K562 (cell line): ENCODE results near the gene SPRED2. TPM values are rescaled to one million over a fixed set of nuclear protein-coding genes. Genes with fewer than 3 reads are reported as not detected.

ENCODE experiments used
- ATAC-seq: fragments of 200-7000 bp; cut with Tn5 transposase; 3 replicates; pipeline ENCODE4 v1.9.1; 2020; ENCODE audit warnings: moderate library complexity
- BruUV-seq: library from RNA; stranded (reverse); fragments of 400-500 nt; replicated peaks from 2 replicates; lab custom pipeline; 2021; lab: Mats Ljungman, UMichigan
- CTCF ChIA-PET: fragments of 300-600 bp; formaldehyde crosslinking; extraction: SDS; loops from one replicate; lab custom pipeline; 2021; ENCODE audit warnings: low intra/inter-chr PET ratio; lab: Yijun Ruan, JAX
- POLR2A ChIA-PET: fragments of 300-600, 350-650 bp; sonication (Branson Sonifier 250); formaldehyde crosslinking; extraction: SDS; loops from one replicate; lab custom pipeline; 2021; ENCODE audit warnings: antibody characterized with exemption, inconsistent platforms; lab: Yijun Ruan, JAX
- DNase-seq, 4 experiments: peaks; one replicate each; pipeline versions ENCODE4 v3.0.0 to v3.0.0-alpha.2; 2011 to 2018; ENCODE audit warnings: low spot score in 3 of 4, mixed read lengths in 3 of 4; ENCODE audit errors: extremely low read depth in 1 of 4
- FAIRE-seq: peaks from 2 replicates; lab custom pipeline; 2011; peaks lifted over from hg19 to GRCh38; lab: Jason Lieb, UNC
- H2AFZ ChIP-seq: 2 replicates; pipeline ENCODE4 v1.6.0; 2011; ENCODE audit warnings: low read depth, low read length, control low read depth, inconsistent platforms
- H3K27ac ChIP-seq: fragments of 200-600 bp; 3 replicates; pipeline ENCODE4 v1.8.0; 2011; ENCODE audit warnings: low read depth, mild to moderate bottlenecking, control low read depth, inconsistent platforms, low read length, moderate library complexity, mixed read lengths; ENCODE audit errors: extremely low read depth
- H3K27me3 ChIP-seq, 2 experiments: fragments of 300-600 bp in 1 of 2; 2 replicates in 1 of 2; 3 replicates in 1 of 2; pipeline versions ENCODE4 v1.6.0 to v1.8.0; 2011; ENCODE audit warnings: inconsistent platforms in 2 of 2, low read length in 2 of 2, mild to moderate bottlenecking in 1 of 2, mixed read lengths in 1 of 2, moderate library complexity in 1 of 2; ENCODE audit not compliant: control insufficient read depth in 2 of 2, insufficient read depth in 2 of 2
- H3K36me3 ChIP-seq: fragments of 300-600 bp; 3 replicates; pipeline ENCODE4 v1.8.0; 2011; ENCODE audit warnings: mild to moderate bottlenecking, low read length, inconsistent platforms; ENCODE audit not compliant: control insufficient read depth, insufficient read depth
- H3K4me1 ChIP-seq, 2 experiments: fragments of 200-600 bp in 1 of 2; replicated peaks in 1 of 2; 2 replicates in 1 of 2; 3 replicates in 1 of 2; pipeline versions ENCODE4 v1.5.1 to v1.8.0; 2011; ENCODE audit warnings: inconsistent platforms in 2 of 2, low read length in 2 of 2, mild to moderate bottlenecking in 1 of 2, mixed read lengths in 1 of 2, moderate library complexity in 1 of 2; ENCODE audit not compliant: control insufficient read depth in 2 of 2, insufficient read depth in 2 of 2
- H3K4me2 ChIP-seq: 2 replicates; pipeline ENCODE4 v1.6.1; 2011; ENCODE audit warnings: low read length, control low read depth, inconsistent platforms, mixed read lengths; ENCODE audit not compliant: insufficient read depth
- H3K4me3 ChIP-seq: fragments of 200-600 bp; sonication (generic), shearing (Covaris generic); 2 replicates; pipeline ENCODE4 v1.5.1; 2016; ENCODE audit warnings: control low read depth, inconsistent platforms
- H3K79me2 ChIP-seq: fragments of 200-600 bp; 3 replicates; pipeline ENCODE4 v1.8.0; 2011; ENCODE audit warnings: low read length, inconsistent platforms; ENCODE audit not compliant: control insufficient read depth, insufficient read depth
- H3K9ac ChIP-seq, 2 experiments: 2 replicates each; pipeline versions ENCODE4 v1.6.0 to v1.6.1; 2011; ENCODE audit warnings: low read depth in 2 of 2, low read length in 2 of 2, control low read depth in 1 of 2, inconsistent platforms in 1 of 2, mild to moderate bottlenecking in 1 of 2, mixed read lengths in 1 of 2; ENCODE audit not compliant: insufficient read depth in 1 of 2
- H3K9me1 ChIP-seq: one replicate; pipeline ENCODE4 v1.6.0; 2011; ENCODE audit warnings: inconsistent platforms, mild to moderate bottlenecking, low read length, moderate library complexity; ENCODE audit not compliant: control insufficient read depth, insufficient read depth
- H3K9me3 ChIP-seq: replicated peaks from 2 replicates; pipeline ENCODE4 v1.5.1; 2011; ENCODE audit warnings: low read depth, low read length, inconsistent platforms; ENCODE audit not compliant: control insufficient read depth, insufficient read depth
- H4K20me1 ChIP-seq: replicated peaks from 2 replicates; pipeline ENCODE4 v1.6.1; 2011; ENCODE audit warnings: low read length, inconsistent platforms, mixed read lengths; ENCODE audit not compliant: control insufficient read depth, insufficient read depth
- CTCF ChIP-seq, 3 experiments: IDR thresholded peaks in 2 of 3; conservative IDR thresholded peaks in 1 of 3; 2 replicates each; pipeline ENCODE4 v1.5.1; 2011 to 2012; ENCODE audit warnings: low read length in 3 of 3, mild to moderate bottlenecking in 3 of 3, control low read depth in 2 of 3, improper control_type of control experiment in 1 of 3, inconsistent platforms in 1 of 3, low read depth in 1 of 3, mixed read lengths in 1 of 3, moderate library complexity in 1 of 3; ENCODE audit not compliant: insufficient read depth in 2 of 3
- RAD21 ChIP-seq, 2 experiments: fragments of 250-450 bp in 1 of 2; fragments of 450-650 bp in 1 of 2; sonication (Bioruptor Pico) in 1 of 2; formaldehyde crosslinking in 1 of 2; IDR thresholded peaks in 1 of 2; conservative IDR thresholded peaks in 1 of 2; 2 replicates each; pipeline versions ENCODE4 v1.4.0 to v1.8.0; 2020 to 2022; ENCODE audit warnings: mild to moderate bottlenecking in 2 of 2, moderate library complexity in 1 of 2
- ZKSCAN3 ChIP-seq: fragments of 250-450 bp; sonication (Bioruptor Pico); IDR thresholded peaks from 2 replicates; pipeline ENCODE4 v1.4.0; 2020
- WGBS: fragments of 100-300 bp; shearing (Covaris generic); methylation state at CpG from one replicate; pipeline ENCODE4 v1.1.6; 2016; ENCODE audit warnings: low coverage, mixed read lengths; ENCODE audit not compliant: insufficient coverage; ENCODE audit errors: missing lambda C conversion rate; 5-methylcytosine and 5-hydroxymethylcytosine counted together
- in situ Hi-C: fragments of 300-500 bp; cut with MboI; formaldehyde crosslinking; loops from 4 replicates; pipeline ENCODE4 v1.15.0; 2018; ENCODE audit warnings: inconsistent platforms, mixed read lengths
- intact Hi-C: fragments of 100-400 bp; cut with micrococcal nuclease; formaldehyde crosslinking; loops from 2 replicates; pipeline ENCODE4 v1.14.2; 2022
- polyA plus RNA-seq, 8 experiments: library from polyadenylated mRNA; depleted of rRNA in 4 of 8; stranded (reverse) in 5 of 8; unstranded in 3 of 8; fragments of >200 nt; fragmentation: Nextera tagmentation in 2 of 8; fragmentation: Illumina TruSeq in 1 of 8; extraction: Ambion mirVana in 2 of 8; extraction: Trizol in 1 of 8; gene quantifications; 2 replicates each; pipeline versions ENCODE4 v1.2.1 to v1.2.3, GENCODE V29; 2011 to 2014; ENCODE audit warnings: inconsistent platforms in 1 of 8, missing spikeins in 1 of 8
- total RNA-seq, 7 experiments: library from RNA; depleted of rRNA in 6 of 7; stranded (reverse); fragments of >200 nt in 6 of 7; fragmentation: Illumina TruSeq in 2 of 7; extraction: Trizol in 2 of 7; gene quantifications; 2 replicates each; pipeline versions ENCODE4 v1.2.1 to v1.2.3, GENCODE V29; 2011 to 2021; ENCODE audit warnings: low replicate concordance in 1 of 7

The SPRED2 gene
- total and polyA plus RNA-seq, 9 of the 15 experiments (the other 6 are each of a cell fraction or from before 2014, with no cell fraction given): 4.6 to 50.8 (median 14.1) TPM

GRCh38 chr2:65353046-65353445, 79.4 kb downstream of the SPRED2 start:
- Histone ChIP-seq H4K20me1 (peaks cover 26% of the 10 kb centered on the region), H3K79me2 (peaks cover 98% of the 10 kb centered on the region), H3K27ac (no peak overlapping the region), H3K9ac (no peak overlapping the region), H3K36me3 (peaks cover 1% of the 10 kb centered on the region; the same call in 1 of the 3 replicates), H3K4me3 (no peak overlapping the region), H2AFZ (no peak overlapping the region), H3K9me3 (no peaks in the 10 kb centered on the region), H3K27me3 (no peaks in the 10 kb centered on the region), H3K9me1 (peaks cover 5% of the 10 kb centered on the region), H3K4me2 (no peak overlapping the region), H3K4me1 (peaks cover 29 to 48% of the 10 kb centered on the region in 2 experiments)
- intact Hi-C loops: no loop called here
- POLR2A ChIA-PET: interaction anchor here (1.2 to 2.5 kb wide), 2 partner anchors 9 to 14 kb away, joined by 5 to 12 read pairs; no protein-coding TSS in a partner anchor
- FAIRE-seq: no peak
- in situ Hi-C loops: no loop called here
- WGBS: 74% methylated on average over 4 of the region's 4 CpGs
- peak in 3 of 4 experiments; percentile 23 to 37 (median 36) for DNase-seq
- TF ChIP-seq CTCF (IDR thresholded peaks at IDR 0.05 in 2 of 3, conservative IDR thresholded peaks at IDR 0.05 in 1 of 3; ENCODE audit: insufficient read depth in 2 of 3, low read depth in 1 of 3, low read length in 3 of 3) (peak; percentile 38 to 44 (median 39); a peak in 3 of 6 replicates), RAD21 (CRISPR knock-in tag; conservative IDR thresholded peaks at IDR 0.05 in 1 of 2, IDR thresholded peaks at IDR 0.05 in 1 of 2) (peak in 1 of 2 experiments; percentile 33; a peak in 1 of 4 replicates), ZKSCAN3 (no peak)
- peak; percentile 63 for ATAC-seq
- BruUV-seq: no TSS peak
- CTCF ChIA-PET: no interaction called here
